Esophagus muscularis mucosa (tissue), 3 donors: ENCODE results near the gene ITPR1.

ENCODE experiments used
- CTCF ChIP-seq, 3 experiments: fragments of 200-600 bp in 2 of 3; fragments of 450-650 bp in 1 of 3; sonication (generic) in 2 of 3; IDR thresholded peaks; one replicate each; pipeline ENCODE4 v1.5.1; 2017 to 2019; ENCODE audit warnings: antibody characterized with exemption in 3 of 3, mild to moderate bottlenecking in 2 of 3, moderate library complexity in 1 of 3
- POLR2A ChIP-seq: fragments of 450-650 bp; IDR thresholded peaks from one replicate; pipeline ENCODE4 v1.6.1; 2017; ENCODE audit warnings: antibody characterized with exemption, moderate library complexity, mild to moderate bottlenecking, low read depth
- POLR2AphosphoS5 ChIP-seq, 2 donors: sonication (generic); formaldehyde crosslinking; IDR thresholded peaks; one replicate each; pipeline ENCODE4 v1.6.1; 2017; ENCODE audit warnings: antibody characterized with exemption in 2 of 2

DNA sequence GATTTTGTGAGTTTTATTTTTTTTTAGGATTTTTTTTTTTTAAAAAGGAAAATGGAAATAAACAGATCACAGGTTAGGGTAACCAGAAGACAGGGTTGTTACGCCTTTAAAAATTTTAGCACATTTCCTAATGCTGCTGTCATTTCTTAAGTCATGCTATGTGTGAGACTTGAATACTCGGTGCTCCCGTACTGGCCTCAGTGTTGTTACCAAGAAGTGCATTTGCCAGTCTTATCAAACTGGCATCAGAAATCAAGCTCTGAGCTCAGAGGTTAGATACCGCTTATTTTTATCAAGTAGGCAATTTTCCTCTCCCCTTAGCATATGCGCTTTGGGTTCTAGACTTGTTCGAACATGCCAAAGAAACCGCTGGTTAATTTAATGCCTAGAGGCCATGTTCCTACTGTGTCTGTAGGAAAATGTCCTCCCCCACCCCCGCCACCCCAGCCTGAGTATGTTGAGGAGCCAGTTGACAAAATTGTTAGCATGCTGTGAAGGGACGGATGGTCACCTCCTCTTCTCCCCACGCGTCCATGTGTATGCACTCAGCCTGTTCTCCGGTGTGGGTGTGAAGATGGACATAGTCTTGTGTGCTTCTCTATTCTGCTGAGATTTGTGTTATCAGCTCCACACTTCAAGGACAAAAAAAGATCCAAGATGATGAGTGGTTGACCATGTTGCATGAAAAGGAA lies 88.9 kb downstream of the ITPR1 start:
- TF ChIP-seq POLR2A (no peak), POLR2AphosphoS5 (IDR thresholded peaks at IDR 0.05) (no peak), CTCF (IDR thresholded peaks at IDR 0.05) (no peak)
